ENCODE data around the gene FGD1. TPM values are rescaled to one million over a fixed set of nuclear protein-coding genes. Genes with fewer than 3 reads are reported as not detected.

FGD1 gene
- total and polyA plus RNA-seq, 4 experiments from 2014 or later, result 0.11 to 1.2 (median 0.80) TPM; not detected in 1

- ChIA-PET POLR2A (ENCODE audit: partially characterized antibody) (no interaction called here), CTCF (ENCODE audit: partially characterized antibody) (interaction anchor here (0.7 kb wide), 1 partner anchor 30 kb away, joined by 3 read pairs; no protein-coding TSS in a partner anchor)
- Mint-ChIP-seq H3K4me1 (peaks cover 0 to 10% (median 3%) of the 10 kb centered on the region in 4 donors), H3K27ac (no peak overlapping the region), H3K4me3 (no peak overlapping the region), H3K9me3 (no peaks in the 10 kb centered on the region), H3K27me3 (peaks cover 7 to 19% of the 10 kb centered on the region in 2 donors), H3K36me3 (no peaks in the 10 kb centered on the region)
- intact Hi-C loops (cut with micrococcal nuclease), result no loop called here
- Histone ChIP-seq H3K4me1 (ENCODE audit: insufficient read depth, low read length) (no peaks in the 10 kb centered on the region), H3K9me3 (ENCODE audit: control insufficient read depth in 1 of 2, low read length in 2 of 2) (no peaks in the 10 kb centered on the region), H3K27me3 (ENCODE audit: insufficient read depth, low read length) (no peaks in the 10 kb centered on the region), H3K4me3 (ENCODE audit: low read length in 2 of 2) (no peak overlapping the region), H3K36me3 (ENCODE audit: insufficient read depth, low read length) (no peaks in the 10 kb centered on the region), H3K27ac (ENCODE audit: low read depth, low read length) (no peak overlapping the region)
- DNase-seq, result no peak
Measured at GRCh38 chrX:54419559-54420302, 76.3 kb downstream of the FGD1 start.

GRCh38 chrX:54416965-54417364 is 79.1 kb downstream of the FGD1 start:
- CTCF ChIA-PET (ENCODE audit: partially characterized antibody), result no interaction called here
- no peaks in the 10 kb centered on the region for H3K4me1 ChIP-seq (ENCODE audit: insufficient read depth, low read length)
- intact Hi-C loops (cut with micrococcal nuclease), result no loop called here
- no peaks in the 10 kb centered on the region for H3K9me3 ChIP-seq (ENCODE audit: control insufficient read depth in 1 of 2, low read length in 2 of 2)
- no peak overlapping the region for H3K27ac Mint-ChIP-seq
- no peak overlapping the region for H3K4me3 ChIP-seq (ENCODE audit: low read length in 2 of 2)
- no peaks in the 10 kb centered on the region for H3K36me3 ChIP-seq (ENCODE audit: insufficient read depth, low read length)
- peaks cover 0 to 10% (median 5%) of the 10 kb centered on the region in 4 donors for H3K4me1 Mint-ChIP-seq
- no peaks in the 10 kb centered on the region for H3K27me3 ChIP-seq (ENCODE audit: insufficient read depth, low read length)
- no peaks in the 10 kb centered on the region for H3K9me3 Mint-ChIP-seq
- no peak overlapping the region for H3K4me3 Mint-ChIP-seq
- peaks cover 5 to 22% of the 10 kb centered on the region in 2 donors for H3K27me3 Mint-ChIP-seq
- no peak overlapping the region for H3K27ac ChIP-seq (ENCODE audit: low read depth, low read length)
- POLR2A ChIA-PET (ENCODE audit: partially characterized antibody), result no interaction called here
- no peak for DNase-seq
- H3K36me3 Mint-ChIP-seq, result no peaks in the 10 kb centered on the region

GRCh38 chrX:54415534-54416350 is 80.3 kb downstream of the FGD1 start:
- Mint-ChIP-seq H3K4me3 (peak overlapping the region in 1 of 8 donors; percentile 32), H3K27me3 (peaks cover 5 to 22% of the 10 kb centered on the region in 2 donors), H3K9me3 (no peaks in the 10 kb centered on the region), H3K4me1 (peaks cover 0 to 10% (median 5%) of the 10 kb centered on the region in 4 donors), H3K27ac (no peak overlapping the region), H3K36me3 (no peaks in the 10 kb centered on the region)
- peak in 1 of 5 donors; percentile 5 for DNase-seq
- Histone ChIP-seq H3K4me3 (ENCODE audit: low read length in 2 of 2) (no peak overlapping the region), H3K27ac (ENCODE audit: low read depth, low read length) (no peak overlapping the region), H3K4me1 (ENCODE audit: insufficient read depth, low read length) (no peaks in the 10 kb centered on the region), H3K9me3 (ENCODE audit: control insufficient read depth in 1 of 2, low read length in 2 of 2) (no peaks in the 10 kb centered on the region), H3K36me3 (ENCODE audit: insufficient read depth, low read length) (no peaks in the 10 kb centered on the region), H3K27me3 (ENCODE audit: insufficient read depth, low read length) (no peaks in the 10 kb centered on the region)
- CTCF ChIA-PET (ENCODE audit: partially characterized antibody), result no interaction called here
- POLR2A ChIA-PET (ENCODE audit: partially characterized antibody), result no interaction called here
- intact Hi-C loops (cut with micrococcal nuclease), result no loop called here

DNA sequence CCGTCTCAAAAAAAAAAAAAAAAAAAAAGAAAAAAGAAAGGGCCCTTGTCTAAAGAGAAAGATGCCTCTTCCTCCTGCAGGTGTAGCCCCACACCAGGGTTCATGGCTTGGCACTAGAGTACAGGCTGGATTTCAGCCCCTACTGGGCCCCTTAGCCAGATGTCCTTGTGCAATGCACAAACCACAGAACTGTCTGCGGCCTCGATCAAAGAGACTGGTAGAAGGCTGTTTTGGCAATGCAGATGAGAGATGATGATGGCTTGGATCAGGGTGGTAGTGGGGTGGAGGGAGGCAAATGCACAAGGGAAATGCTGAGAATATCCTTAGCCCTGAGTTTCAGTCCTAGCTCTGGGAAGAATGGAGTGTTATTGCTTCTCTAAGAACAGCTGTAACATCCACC is 82.3 kb downstream of the FGD1 start:
- intact Hi-C loops (cut with micrococcal nuclease), result no loop called here
- peaks cover 5 to 16% of the 10 kb centered on the region in 2 donors for H3K27me3 Mint-ChIP-seq
- no peaks in the 10 kb centered on the region for H3K36me3 Mint-ChIP-seq
- ChIA-PET CTCF (ENCODE audit: partially characterized antibody) (no interaction called here), POLR2A (ENCODE audit: partially characterized antibody) (no interaction called here)
- DNase-seq, result no peak
- Histone ChIP-seq H3K4me3 (ENCODE audit: low read length in 2 of 2) (no peak overlapping the region), H3K27me3 (ENCODE audit: insufficient read depth, low read length) (no peaks in the 10 kb centered on the region), H3K9me3 (ENCODE audit: control insufficient read depth in 1 of 2, low read length in 2 of 2) (no peaks in the 10 kb centered on the region), H3K27ac (ENCODE audit: low read depth, low read length) (no peak overlapping the region), H3K36me3 (ENCODE audit: insufficient read depth, low read length) (no peaks in the 10 kb centered on the region), H3K4me1 (ENCODE audit: insufficient read depth, low read length) (peaks cover 6% of the 10 kb centered on the region)
- H3K9me3 Mint-ChIP-seq, result no peaks in the 10 kb centered on the region
- H3K27ac Mint-ChIP-seq, result no peak overlapping the region
- H3K4me1 Mint-ChIP-seq, result peaks cover 7 to 17% (median 8%) of the 10 kb centered on the region in 4 donors
- H3K4me3 Mint-ChIP-seq, result peak overlapping the region in 1 of 8 donors; percentile 20

- H3K27ac Mint-ChIP-seq, result no peak overlapping the region
- DNase-seq, result no peak
- Histone ChIP-seq H3K4me1 (ENCODE audit: insufficient read depth, low read length) (peaks cover 11% of the 10 kb centered on the region), H3K36me3 (ENCODE audit: insufficient read depth, low read length) (no peaks in the 10 kb centered on the region), H3K9me3 (ENCODE audit: control insufficient read depth in 1 of 2, low read length in 2 of 2) (no peaks in the 10 kb centered on the region), H3K27ac (ENCODE audit: low read depth, low read length) (no peak overlapping the region), H3K27me3 (ENCODE audit: insufficient read depth, low read length) (no peaks in the 10 kb centered on the region), H3K4me3 (ENCODE audit: low read length in 2 of 2) (no peak overlapping the region)
- peaks cover 9 to 17% (median 13%) of the 10 kb centered on the region in 4 donors for H3K4me1 Mint-ChIP-seq
- CTCF ChIA-PET (ENCODE audit: partially characterized antibody), result no interaction called here
- POLR2A ChIA-PET (ENCODE audit: partially characterized antibody), result no interaction called here
- H3K4me3 Mint-ChIP-seq, result no peak overlapping the region
- H3K9me3 Mint-ChIP-seq, result no peaks in the 10 kb centered on the region
- no peaks in the 10 kb centered on the region for H3K36me3 Mint-ChIP-seq
- intact Hi-C loops (cut with micrococcal nuclease), result no loop called here
- peaks cover 2 to 11% of the 10 kb centered on the region in 2 donors for H3K27me3 Mint-ChIP-seq
Measured at GRCh38 chrX:54411732-54412131, 84.3 kb downstream of the FGD1 start.

- H3K36me3 ChIP-seq (ENCODE audit: insufficient read depth, low read length), result no peaks in the 10 kb centered on the region
- no peak overlapping the region for H3K27ac Mint-ChIP-seq
- intact Hi-C loops (cut with micrococcal nuclease), result no loop called here
Measured at GRCh38 chrX:54407266-54407665, 88.8 kb downstream of the FGD1 start.

DNA sequence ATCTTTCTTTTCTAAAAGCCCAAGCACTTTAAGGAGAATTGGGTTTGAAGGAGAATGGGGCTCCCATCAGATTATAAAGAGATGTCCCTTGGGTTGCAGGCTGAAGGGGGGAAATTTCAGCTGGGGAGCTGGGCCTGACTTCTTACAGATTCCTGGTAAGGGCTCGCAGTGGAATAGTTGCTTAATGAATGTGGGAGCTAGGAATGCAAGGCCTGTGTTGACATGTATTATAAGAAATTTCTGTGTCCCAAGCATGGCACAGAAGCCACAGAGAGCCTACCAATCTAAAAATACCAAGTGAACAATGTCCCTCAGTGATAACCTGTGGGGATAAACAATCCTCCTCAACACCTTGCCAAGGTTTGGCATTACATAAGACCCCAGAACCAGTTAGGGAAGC is 98.9 kb downstream of the FGD1 start:
- CTCF ChIA-PET (ENCODE audit: partially characterized antibody), result no interaction called here
- Histone ChIP-seq H3K4me3 (ENCODE audit: low read length in 2 of 2) (no peak overlapping the region), H3K36me3 (ENCODE audit: insufficient read depth, low read length) (no peaks in the 10 kb centered on the region), H3K27ac (ENCODE audit: low read depth, low read length) (no peak overlapping the region), H3K27me3 (ENCODE audit: insufficient read depth, low read length) (no peaks in the 10 kb centered on the region), H3K4me1 (ENCODE audit: insufficient read depth, low read length) (no peaks in the 10 kb centered on the region), H3K9me3 (ENCODE audit: control insufficient read depth in 1 of 2, low read length in 2 of 2) (no peaks in the 10 kb centered on the region)
- H3K27me3 Mint-ChIP-seq, result no peaks in the 10 kb centered on the region
- intact Hi-C loops (cut with micrococcal nuclease), result no loop called here
- POLR2A ChIA-PET (ENCODE audit: partially characterized antibody), result interaction anchor here (0.6 kb wide), 1 partner anchor 38 kb away, joined by 3 read pairs; no protein-coding TSS in a partner anchor
- no peak overlapping the region for H3K27ac Mint-ChIP-seq
- H3K4me3 Mint-ChIP-seq, result no peak overlapping the region
- no peaks in the 10 kb centered on the region for H3K36me3 Mint-ChIP-seq
- no peak for DNase-seq
- H3K9me3 Mint-ChIP-seq, result no peaks in the 10 kb centered on the region
- H3K4me1 Mint-ChIP-seq, result no peaks in the 10 kb centered on the region

More at GRCh38 chrX:54407266-54407665, 88.8 kb downstream of the FGD1 start:
- Mint-ChIP-seq H3K36me3 (no peaks in the 10 kb centered on the region), H3K27me3 (peaks cover 4 to 9% of the 10 kb centered on the region in 2 donors), H3K4me1 (peaks cover 4 to 14% (median 8%) of the 10 kb centered on the region in 4 donors), H3K4me3 (peak overlapping the region in 2 of 8 donors; percentile 25 to 49), H3K9me3 (no peaks in the 10 kb centered on the region)
- no peak for DNase-seq
- Histone ChIP-seq H3K27me3 (ENCODE audit: insufficient read depth, low read length) (no peaks in the 10 kb centered on the region), H3K9me3 (ENCODE audit: control insufficient read depth in 1 of 2, low read length in 2 of 2) (no peaks in the 10 kb centered on the region), H3K27ac (ENCODE audit: low read depth, low read length) (no peak overlapping the region), H3K4me1 (ENCODE audit: insufficient read depth, low read length) (peaks cover 11% of the 10 kb centered on the region), H3K4me3 (ENCODE audit: low read length in 2 of 2) (no peak overlapping the region)
- CTCF ChIA-PET (ENCODE audit: partially characterized antibody), result no interaction called here
- POLR2A ChIA-PET (ENCODE audit: partially characterized antibody), result no interaction called here

Data from CD4-positive, alpha-beta memory T cell (primary cell).